ENCODE data around the gene ENTREP3.
"Not testable (repeated sequence)": the region's sequence is repeated elsewhere in the genome, so short reads cannot be mapped to it uniquely, and the experiment has no call there.

Gene ENTREP3

GRCh38 chr1:155295183-155295941, 40.1 kb upstream of the ENTREP3 start:
- DNase-seq = no peak
- no peak overlapping the region for H3K4me3 ChIP-seq (ENCODE audit: insufficient read depth, low read depth, low read length, poor library complexity, severe bottlenecking)

GRCh38 chr1:155294520-155295182, 39.4 kb upstream of the ENTREP3 start:
- no peak for DNase-seq
- no peak overlapping the region for H3K27ac ChIP-seq (ENCODE audit: insufficient read depth, low read length, poor library complexity, severe bottlenecking)
- no peaks in the 10 kb centered on the region for H3K36me3 ChIP-seq (ENCODE audit: control insufficient read depth, insufficient read depth, low read length)
- no peaks in the 10 kb centered on the region for H3K9me3 ChIP-seq (ENCODE audit: control insufficient read depth, low read length)
- H3K4me3 ChIP-seq (ENCODE audit: insufficient read depth, low read depth, low read length, poor library complexity, severe bottlenecking) = no peak overlapping the region
- H3K4me1 ChIP-seq (ENCODE audit: control insufficient read depth, insufficient read depth, low read length, poor library complexity, severe bottlenecking) = peaks cover 5% of the 10 kb centered on the region
- H3K27me3 ChIP-seq (replicated peaks; ENCODE audit: control insufficient read depth, insufficient read depth, low read length, poor library complexity, severe bottlenecking) = peaks cover 8% of the 10 kb centered on the region

More at GRCh38 chr1:155295183-155295941, 40.1 kb upstream of the ENTREP3 start:
- Histone ChIP-seq H3K9me3 (ENCODE audit: control insufficient read depth, low read length) (no peaks in the 10 kb centered on the region), H3K4me1 (ENCODE audit: control insufficient read depth, insufficient read depth, low read length, poor library complexity, severe bottlenecking) (peaks cover 5% of the 10 kb centered on the region), H3K27me3 (replicated peaks; ENCODE audit: control insufficient read depth, insufficient read depth, low read length, poor library complexity, severe bottlenecking) (peaks cover 8% of the 10 kb centered on the region), H3K27ac (ENCODE audit: insufficient read depth, low read length, poor library complexity, severe bottlenecking) (no peak overlapping the region), H3K36me3 (ENCODE audit: control insufficient read depth, insufficient read depth, low read length) (no peaks in the 10 kb centered on the region)

- no peak overlapping the region for H3K4me3 ChIP-seq (ENCODE audit: insufficient read depth, low read depth, low read length, poor library complexity, severe bottlenecking)
- peaks cover 5% of the 10 kb centered on the region for H3K4me1 ChIP-seq (ENCODE audit: control insufficient read depth, insufficient read depth, low read length, poor library complexity, severe bottlenecking)
- H3K27ac ChIP-seq (ENCODE audit: insufficient read depth, low read length, poor library complexity, severe bottlenecking) = no peak overlapping the region
- peaks cover 8% of the 10 kb centered on the region for H3K27me3 ChIP-seq (replicated peaks; ENCODE audit: control insufficient read depth, insufficient read depth, low read length, poor library complexity, severe bottlenecking)
- no peak for DNase-seq
- H3K36me3 ChIP-seq (ENCODE audit: control insufficient read depth, insufficient read depth, low read length) = no peaks in the 10 kb centered on the region
- no peaks in the 10 kb centered on the region for H3K9me3 ChIP-seq (ENCODE audit: control insufficient read depth, low read length)
Measured at GRCh38 chr1:155293086-155293749, 37.9 kb upstream of the ENTREP3 start.

- not testable (repeated sequence) for DNase-seq; H3K4me3 ChIP-seq (ENCODE audit: insufficient read depth, low read depth, low read length, poor library complexity, severe bottlenecking); H3K27me3 ChIP-seq (replicated peaks; ENCODE audit: control insufficient read depth, insufficient read depth, low read length, poor library complexity, severe bottlenecking); H3K4me1 ChIP-seq (ENCODE audit: control insufficient read depth, insufficient read depth, low read length, poor library complexity, severe bottlenecking); H3K9me3 ChIP-seq (ENCODE audit: control insufficient read depth, low read length); H3K27ac ChIP-seq (ENCODE audit: insufficient read depth, low read length, poor library complexity, severe bottlenecking); H3K36me3 ChIP-seq (ENCODE audit: control insufficient read depth, insufficient read depth, low read length)
Measured at GRCh38 chr1:155291006-155291405, 35.7 kb upstream of the ENTREP3 start.

- no peaks in the 10 kb centered on the region for H3K9me3 ChIP-seq (ENCODE audit: control insufficient read depth, low read length)
- H3K4me1 ChIP-seq (ENCODE audit: control insufficient read depth, insufficient read depth, low read length, poor library complexity, severe bottlenecking) = no peaks in the 10 kb centered on the region
- H3K36me3 ChIP-seq (ENCODE audit: control insufficient read depth, insufficient read depth, low read length) = no peaks in the 10 kb centered on the region
- no peak overlapping the region for H3K4me3 ChIP-seq (ENCODE audit: insufficient read depth, low read depth, low read length, poor library complexity, severe bottlenecking)
- H3K27me3 ChIP-seq (replicated peaks; ENCODE audit: control insufficient read depth, insufficient read depth, low read length, poor library complexity, severe bottlenecking) = no peaks in the 10 kb centered on the region
- no peak for DNase-seq
- H3K27ac ChIP-seq (ENCODE audit: insufficient read depth, low read length, poor library complexity, severe bottlenecking) = no peak overlapping the region
Measured at GRCh38 chr1:155287987-155288543, 32.8 kb upstream of the ENTREP3 start.

GRCh38 chr1:155286544-155286943, 31.3 kb upstream of the ENTREP3 start:
- H3K9me3 ChIP-seq (ENCODE audit: control insufficient read depth, low read length) = no peaks in the 10 kb centered on the region
- no peak overlapping the region for H3K27ac ChIP-seq (ENCODE audit: insufficient read depth, low read length, poor library complexity, severe bottlenecking)
- DNase-seq = no peak
- H3K27me3 ChIP-seq (replicated peaks; ENCODE audit: control insufficient read depth, insufficient read depth, low read length, poor library complexity, severe bottlenecking) = no peaks in the 10 kb centered on the region
- H3K36me3 ChIP-seq (ENCODE audit: control insufficient read depth, insufficient read depth, low read length) = no peaks in the 10 kb centered on the region
- H3K4me1 ChIP-seq (ENCODE audit: control insufficient read depth, insufficient read depth, low read length, poor library complexity, severe bottlenecking) = no peaks in the 10 kb centered on the region
- no peak overlapping the region for H3K4me3 ChIP-seq (ENCODE audit: insufficient read depth, low read depth, low read length, poor library complexity, severe bottlenecking)

GRCh38 chr1:155285631-155286044, 30.4 kb upstream of the ENTREP3 start:
- no peak overlapping the region for H3K27ac ChIP-seq (ENCODE audit: insufficient read depth, low read length, poor library complexity, severe bottlenecking)
- no peak for DNase-seq
- no peaks in the 10 kb centered on the region for H3K4me1 ChIP-seq (ENCODE audit: control insufficient read depth, insufficient read depth, low read length, poor library complexity, severe bottlenecking)
- no peaks in the 10 kb centered on the region for H3K9me3 ChIP-seq (ENCODE audit: control insufficient read depth, low read length)
- no peaks in the 10 kb centered on the region for H3K27me3 ChIP-seq (replicated peaks; ENCODE audit: control insufficient read depth, insufficient read depth, low read length, poor library complexity, severe bottlenecking)
- H3K36me3 ChIP-seq (ENCODE audit: control insufficient read depth, insufficient read depth, low read length) = no peaks in the 10 kb centered on the region
- no peak overlapping the region for H3K4me3 ChIP-seq (ENCODE audit: insufficient read depth, low read depth, low read length, poor library complexity, severe bottlenecking)

GRCh38 chr1:155285063-155285462, 29.8 kb upstream of the ENTREP3 start:
- H3K9me3 ChIP-seq (ENCODE audit: control insufficient read depth, low read length) = no peaks in the 10 kb centered on the region
- DNase-seq = no peak
- no peaks in the 10 kb centered on the region for H3K4me1 ChIP-seq (ENCODE audit: control insufficient read depth, insufficient read depth, low read length, poor library complexity, severe bottlenecking)
- H3K27ac ChIP-seq (ENCODE audit: insufficient read depth, low read length, poor library complexity, severe bottlenecking) = no peak overlapping the region
- no peak overlapping the region for H3K4me3 ChIP-seq (ENCODE audit: insufficient read depth, low read depth, low read length, poor library complexity, severe bottlenecking)
- no peaks in the 10 kb centered on the region for H3K36me3 ChIP-seq (ENCODE audit: control insufficient read depth, insufficient read depth, low read length)
- no peaks in the 10 kb centered on the region for H3K27me3 ChIP-seq (replicated peaks; ENCODE audit: control insufficient read depth, insufficient read depth, low read length, poor library complexity, severe bottlenecking)

GRCh38 chr1:155284476-155284875, 29.2 kb upstream of the ENTREP3 start:
- no peak for DNase-seq
- H3K4me1 ChIP-seq (ENCODE audit: control insufficient read depth, insufficient read depth, low read length, poor library complexity, severe bottlenecking) = no peaks in the 10 kb centered on the region
- no peak overlapping the region for H3K27ac ChIP-seq (ENCODE audit: insufficient read depth, low read length, poor library complexity, severe bottlenecking)
- H3K4me3 ChIP-seq (ENCODE audit: insufficient read depth, low read depth, low read length, poor library complexity, severe bottlenecking) = no peak overlapping the region
- H3K36me3 ChIP-seq (ENCODE audit: control insufficient read depth, insufficient read depth, low read length) = no peaks in the 10 kb centered on the region
- H3K27me3 ChIP-seq (replicated peaks; ENCODE audit: control insufficient read depth, insufficient read depth, low read length, poor library complexity, severe bottlenecking) = no peaks in the 10 kb centered on the region
- no peaks in the 10 kb centered on the region for H3K9me3 ChIP-seq (ENCODE audit: control insufficient read depth, low read length)
